Astrocyte (in vitro differentiated cells and primary cell): ENCODE results near the gene TNFRSF21. TPM values are rescaled to one million over a fixed set of nuclear protein-coding genes. Genes with fewer than 3 reads are reported as not detected.

ENCODE experiments used
- DNase-seq: peaks from one replicate; pipeline ENCODE4 v3.0.0-alpha.2; 2010; ENCODE audit warnings: low read depth
- FAIRE-seq: peaks from 2 replicates; lab custom pipeline; 2011; peaks lifted over from hg19 to GRCh38; lab: Jason Lieb, UNC
- H2AFZ ChIP-seq: 2 replicates; pipeline ENCODE4 v1.6.0; 2012; ENCODE audit warnings: low read depth, low read length, inconsistent platforms
- H3K27ac ChIP-seq: 2 replicates; pipeline ENCODE4 v1.5.1; 2011; ENCODE audit warnings: low read depth, low read length, inconsistent platforms
- H3K27me3 ChIP-seq: 2 replicates; pipeline ENCODE4 v1.6.0; 2011; ENCODE audit warnings: low read length, inconsistent platforms; ENCODE audit not compliant: insufficient read depth
- H3K36me3 ChIP-seq: 2 replicates; pipeline ENCODE4 v1.5.1; 2011; ENCODE audit warnings: low read length, inconsistent platforms; ENCODE audit not compliant: insufficient read depth
- H3K4me1 ChIP-seq: 2 replicates; pipeline ENCODE4 v1.5.1; 2011; ENCODE audit warnings: low read length, inconsistent platforms; ENCODE audit not compliant: insufficient read depth
- H3K4me2 ChIP-seq: 2 replicates; pipeline ENCODE4 v1.6.0; 2012; ENCODE audit warnings: low read length, inconsistent platforms
- H3K4me3 ChIP-seq: 2 replicates; pipeline ENCODE4 v1.5.1; 2011; ENCODE audit warnings: low read depth, mild to moderate bottlenecking, low read length, inconsistent platforms; ENCODE audit not compliant: insufficient read depth
- H3K79me2 ChIP-seq: 2 replicates; pipeline ENCODE4 v1.6.0; 2012; ENCODE audit warnings: mild to moderate bottlenecking, low read length, inconsistent platforms; ENCODE audit not compliant: insufficient read depth
- H3K9ac ChIP-seq: 2 replicates; pipeline ENCODE4 v1.6.0; 2012; ENCODE audit warnings: mild to moderate bottlenecking, low read length, inconsistent platforms
- H3K9me3 ChIP-seq: 2 replicates; pipeline ENCODE4 v1.5.1; 2012; ENCODE audit warnings: low read depth, mild to moderate bottlenecking, low read length, inconsistent platforms; ENCODE audit not compliant: insufficient read depth
- H4K20me1 ChIP-seq: 2 replicates; pipeline ENCODE4 v1.6.0; 2012; ENCODE audit warnings: low read length, inconsistent platforms; ENCODE audit not compliant: insufficient read depth
- H3K27ac Mint-ChIP-seq: one replicate; pipeline ENCODE4 v1.8.0; 2021; ENCODE audit warnings: mild to moderate bottlenecking, mixed read lengths; ENCODE audit not compliant: unreplicated experiment
- H3K27me3 Mint-ChIP-seq: one replicate; pipeline ENCODE4 v1.8.0; 2021; ENCODE audit warnings: low read depth, mixed read lengths; ENCODE audit not compliant: unreplicated experiment
- H3K36me3 Mint-ChIP-seq: one replicate; pipeline ENCODE4 v1.8.0; 2021; ENCODE audit warnings: low read depth, mixed read lengths; ENCODE audit not compliant: unreplicated experiment
- H3K4me1 Mint-ChIP-seq: one replicate; pipeline ENCODE4 v1.8.0; 2021; ENCODE audit warnings: low read depth, mixed read lengths; ENCODE audit not compliant: unreplicated experiment
- H3K4me3 Mint-ChIP-seq: one replicate; pipeline ENCODE4 v1.8.0; 2021; ENCODE audit warnings: mild to moderate bottlenecking, moderate library complexity, mixed read lengths; ENCODE audit not compliant: unreplicated experiment
- H3K9me3 Mint-ChIP-seq: one replicate; pipeline ENCODE4 v1.8.0; 2021; ENCODE audit warnings: mild to moderate bottlenecking, mixed read lengths; ENCODE audit not compliant: unreplicated experiment
- CTCF ChIP-seq: IDR thresholded peaks from 2 replicates; pipeline ENCODE4 v1.5.1; 2011; ENCODE audit warnings: low read depth, mild to moderate bottlenecking, inconsistent platforms, low read length, moderate library complexity; ENCODE audit not compliant: insufficient read depth
- EZH2 ChIP-seq: IDR thresholded peaks from 2 replicates; pipeline ENCODE4 v1.6.1; 2012; ENCODE audit warnings: mild to moderate bottlenecking, low read length, inconsistent platforms; ENCODE audit not compliant: insufficient read depth
- total RNA-seq: library from RNA; stranded (reverse); gene quantifications from 2 replicates; pipeline ENCODE4 v1.2.1, GENCODE V29; 2021

TNFRSF21 gene
- total RNA-seq, 1 donor from 2014 or later, result 244 TPM

- H3K4me3 ChIP-seq, result no peak overlapping the region
- H3K4me2 ChIP-seq, result no peak overlapping the region
- no peaks in the 10 kb centered on the region for H3K36me3 ChIP-seq
- Mint-ChIP-seq H3K4me1 (peaks cover 52% of the 10 kb centered on the region), H3K4me3 (no peak overlapping the region), H3K27me3 (no peaks in the 10 kb centered on the region), H3K36me3 (peaks cover 20% of the 10 kb centered on the region), H3K9me3 (no peaks in the 10 kb centered on the region), H3K27ac (no peak overlapping the region)
- DNase-seq, result peak; percentile 77
- no peaks in the 10 kb centered on the region for H3K79me2 ChIP-seq
- TF ChIP-seq CTCF (no peak), EZH2 (no peak)
- no peak for FAIRE-seq
- no peaks in the 10 kb centered on the region for H3K9me3 ChIP-seq
- H3K4me1 ChIP-seq, result peaks cover 13% of the 10 kb centered on the region
- H3K9ac ChIP-seq, result no peak overlapping the region
- H4K20me1 ChIP-seq, result no peaks in the 10 kb centered on the region
- no peak overlapping the region for H2AFZ ChIP-seq
- H3K27ac ChIP-seq, result no peak overlapping the region
- H3K27me3 ChIP-seq, result no peaks in the 10 kb centered on the region
Observed at GRCh38 chr6:47238456-47238995, 71.2 kb downstream of the TNFRSF21 start.

GRCh38 chr6:47237196-47237595, 72.5 kb downstream of the TNFRSF21 start:
- no peak overlapping the region for H3K4me3 Mint-ChIP-seq
- Histone ChIP-seq H3K4me2 (no peak overlapping the region), H3K4me3 (no peak overlapping the region), H3K9ac (no peak overlapping the region), H2AFZ (no peak overlapping the region), H3K27me3 (no peaks in the 10 kb centered on the region), H3K79me2 (no peaks in the 10 kb centered on the region), H4K20me1 (no peaks in the 10 kb centered on the region), H3K4me1 (peaks cover 6% of the 10 kb centered on the region), H3K27ac (no peak overlapping the region), H3K9me3 (no peaks in the 10 kb centered on the region), H3K36me3 (no peaks in the 10 kb centered on the region)
- H3K27me3 Mint-ChIP-seq, result no peaks in the 10 kb centered on the region
- TF ChIP-seq EZH2 (no peak), CTCF (no peak)
- H3K4me1 Mint-ChIP-seq, result peaks cover 44% of the 10 kb centered on the region
- H3K27ac Mint-ChIP-seq, result no peak overlapping the region
- DNase-seq (no peak), FAIRE-seq (no peak)
- H3K9me3 Mint-ChIP-seq, result no peaks in the 10 kb centered on the region
- H3K36me3 Mint-ChIP-seq, result peaks cover 26% of the 10 kb centered on the region

GRCh38 chr6:47235964-47236760, 73.5 kb downstream of the TNFRSF21 start:
- Histone ChIP-seq H3K4me1 (no peaks in the 10 kb centered on the region), H3K27me3 (no peaks in the 10 kb centered on the region), H3K4me3 (no peak overlapping the region), H3K9me3 (no peaks in the 10 kb centered on the region), H3K79me2 (no peaks in the 10 kb centered on the region), H3K27ac (no peak overlapping the region), H3K36me3 (no peaks in the 10 kb centered on the region), H2AFZ (no peak overlapping the region), H3K9ac (no peak overlapping the region), H3K4me2 (no peak overlapping the region), H4K20me1 (no peaks in the 10 kb centered on the region)
- Mint-ChIP-seq H3K9me3 (no peaks in the 10 kb centered on the region), H3K27me3 (no peaks in the 10 kb centered on the region), H3K27ac (peak overlapping the region; percentile 34), H3K4me3 (peak overlapping the region; percentile 17), H3K36me3 (peaks cover 26% of the 10 kb centered on the region), H3K4me1 (peaks cover 38% of the 10 kb centered on the region)
- TF ChIP-seq CTCF (no peak), EZH2 (no peak)
- FAIRE-seq, result no peak
- no peak for DNase-seq
